ENCODE data around the gene GALNT5.

GALNT5 gene

DNA sequence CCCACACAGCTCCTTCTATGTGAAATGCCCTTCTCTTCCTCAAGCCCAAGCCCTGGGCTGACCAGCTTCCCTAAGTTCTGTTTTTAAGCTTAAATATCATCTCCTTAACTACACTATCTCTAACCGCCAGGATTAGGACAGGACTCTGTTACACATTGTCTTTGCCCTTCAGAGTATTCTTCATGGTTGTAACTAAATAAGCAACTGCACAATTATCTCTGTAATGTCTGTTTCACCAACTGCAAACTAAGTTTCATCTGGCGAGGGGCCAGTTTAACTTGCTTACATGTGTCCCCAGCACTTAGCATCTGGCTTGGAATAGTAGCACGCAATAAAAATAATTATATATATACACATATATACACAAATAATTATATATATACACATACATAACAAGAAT lies 69.2 kb downstream of the GALNT5 start:
- no peak overlapping the region for H3K4me3 ChIP-seq (ENCODE audit: low read length)
- TF ChIP-seq, protein P1, sequence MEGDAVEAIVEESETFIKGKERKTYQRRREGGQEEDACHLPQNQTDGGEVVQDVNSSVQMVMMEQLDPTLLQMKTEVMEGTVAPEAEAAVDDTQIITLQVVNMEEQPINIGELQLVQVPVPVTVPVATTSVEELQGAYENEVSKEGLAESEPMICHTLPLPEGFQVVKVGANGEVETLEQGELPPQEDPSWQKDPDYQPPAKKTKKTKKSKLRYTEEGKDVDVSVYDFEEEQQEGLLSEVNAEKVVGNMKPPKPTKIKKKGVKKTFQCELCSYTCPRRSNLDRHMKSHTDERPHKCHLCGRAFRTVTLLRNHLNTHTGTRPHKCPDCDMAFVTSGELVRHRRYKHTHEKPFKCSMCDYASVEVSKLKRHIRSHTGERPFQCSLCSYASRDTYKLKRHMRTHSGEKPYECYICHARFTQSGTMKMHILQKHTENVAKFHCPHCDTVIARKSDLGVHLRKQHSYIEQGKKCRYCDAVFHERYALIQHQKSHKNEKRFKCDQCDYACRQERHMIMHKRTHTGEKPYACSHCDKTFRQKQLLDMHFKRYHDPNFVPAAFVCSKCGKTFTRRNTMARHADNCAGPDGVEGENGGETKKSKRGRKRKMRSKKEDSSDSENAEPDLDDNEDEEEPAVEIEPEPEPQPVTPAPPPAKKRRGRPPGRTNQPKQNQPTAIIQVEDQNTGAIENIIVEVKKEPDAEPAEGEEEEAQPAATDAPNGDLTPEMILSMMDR (conservative IDR thresholded peaks at IDR 0.05; ENCODE audit: low read length) = no peak
- no peak for DNase-seq (ENCODE audit: low read depth)

DNA sequence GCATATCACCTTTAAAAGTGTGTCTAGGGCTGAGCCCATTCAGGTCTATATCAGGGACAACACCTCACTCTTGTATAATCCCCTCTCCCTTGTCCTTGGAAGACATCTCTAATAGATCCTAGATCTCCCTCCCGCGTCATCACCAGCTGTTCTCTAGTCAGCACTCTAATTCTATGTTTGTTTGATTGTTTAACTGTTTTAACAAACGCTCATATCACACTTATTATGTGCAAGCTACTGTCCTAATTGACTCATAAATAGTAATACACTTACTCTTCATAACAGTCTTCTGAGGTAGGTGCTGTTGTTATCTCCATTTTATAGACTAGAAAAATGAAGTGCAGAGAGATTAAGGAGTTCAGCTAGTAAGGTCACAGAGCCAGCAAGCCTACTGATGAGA lies 69.7 kb downstream of the GALNT5 start:
- TF ChIP-seq, protein P1 (conservative IDR thresholded peaks at IDR 0.05; ENCODE audit: low read length) = no peak
- no peak for DNase-seq (ENCODE audit: low read depth)
- H3K4me3 ChIP-seq (ENCODE audit: low read length) = no peak overlapping the region

DNA sequence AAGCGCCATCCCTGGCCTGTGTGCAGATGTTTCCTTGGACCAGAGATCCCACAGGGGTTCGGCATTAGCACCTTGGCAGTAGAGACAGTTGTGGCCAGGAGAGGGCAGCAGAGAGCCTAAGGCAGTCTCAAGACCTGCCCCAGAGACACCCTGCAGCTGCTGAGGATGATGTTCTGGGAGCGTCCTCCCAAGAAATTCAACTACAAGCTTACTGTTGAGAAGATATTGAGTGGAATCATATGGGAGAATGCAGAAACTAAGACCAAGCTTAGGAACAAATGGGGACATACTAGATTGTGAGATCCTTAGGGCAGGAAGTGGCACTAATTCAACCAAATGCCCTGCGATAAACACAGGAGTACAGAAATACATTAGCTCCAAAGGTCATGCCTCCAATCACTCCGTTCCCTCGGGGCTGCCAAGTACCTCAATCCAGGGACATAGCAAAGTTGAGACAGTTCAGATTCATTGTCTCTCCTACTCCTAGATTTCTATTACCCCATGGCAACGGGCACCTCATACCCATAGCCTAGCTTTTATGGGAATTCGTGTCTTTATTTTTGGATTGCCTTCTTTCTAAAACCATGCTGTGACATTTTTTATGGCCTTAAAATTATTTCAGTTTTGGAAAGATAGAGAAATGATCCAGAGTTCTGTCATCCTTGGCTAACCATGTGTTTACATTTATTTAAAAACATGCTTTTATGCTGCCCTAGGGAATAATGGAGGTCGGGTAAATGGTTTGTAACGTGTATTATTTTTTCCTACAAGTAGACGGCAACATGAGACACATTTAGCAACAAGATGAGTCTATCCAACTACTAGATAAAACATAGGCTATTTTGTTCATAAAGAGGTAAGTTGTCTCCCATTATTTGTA lies 70.4 kb downstream of the GALNT5 start:
- TF ChIP-seq, protein P1 (conservative IDR thresholded peaks at IDR 0.05; ENCODE audit: low read length) = peak; percentile 97
- DNase-seq (ENCODE audit: low read depth) = peak; percentile 73
- H3K4me3 ChIP-seq (ENCODE audit: low read length) = no peak overlapping the region

DNA sequence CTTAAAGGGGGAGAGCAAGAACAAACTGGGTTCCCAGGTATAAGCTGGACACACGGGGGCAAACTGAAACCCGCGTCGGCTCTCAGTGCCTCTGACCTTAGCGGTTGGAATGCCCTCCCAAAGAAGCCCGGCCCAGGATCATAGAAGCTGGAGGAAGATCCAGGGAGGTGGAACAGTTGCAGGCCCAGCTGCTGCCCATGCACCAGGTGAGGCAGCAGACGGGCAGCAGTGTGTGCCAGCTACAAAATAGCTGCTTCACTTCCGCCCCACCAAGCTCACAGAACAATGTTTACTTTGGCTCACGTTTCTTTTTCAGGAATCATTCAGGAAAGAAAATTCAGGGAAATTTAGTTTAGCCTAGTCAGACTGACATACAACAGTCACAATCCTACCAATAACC lies 72.0 kb downstream of the GALNT5 start:
- TF ChIP-seq, protein P1 (conservative IDR thresholded peaks at IDR 0.05; ENCODE audit: low read length) = no peak
- no peak overlapping the region for H3K4me3 ChIP-seq (ENCODE audit: low read length)
- no peak for DNase-seq (ENCODE audit: low read depth)

DNA sequence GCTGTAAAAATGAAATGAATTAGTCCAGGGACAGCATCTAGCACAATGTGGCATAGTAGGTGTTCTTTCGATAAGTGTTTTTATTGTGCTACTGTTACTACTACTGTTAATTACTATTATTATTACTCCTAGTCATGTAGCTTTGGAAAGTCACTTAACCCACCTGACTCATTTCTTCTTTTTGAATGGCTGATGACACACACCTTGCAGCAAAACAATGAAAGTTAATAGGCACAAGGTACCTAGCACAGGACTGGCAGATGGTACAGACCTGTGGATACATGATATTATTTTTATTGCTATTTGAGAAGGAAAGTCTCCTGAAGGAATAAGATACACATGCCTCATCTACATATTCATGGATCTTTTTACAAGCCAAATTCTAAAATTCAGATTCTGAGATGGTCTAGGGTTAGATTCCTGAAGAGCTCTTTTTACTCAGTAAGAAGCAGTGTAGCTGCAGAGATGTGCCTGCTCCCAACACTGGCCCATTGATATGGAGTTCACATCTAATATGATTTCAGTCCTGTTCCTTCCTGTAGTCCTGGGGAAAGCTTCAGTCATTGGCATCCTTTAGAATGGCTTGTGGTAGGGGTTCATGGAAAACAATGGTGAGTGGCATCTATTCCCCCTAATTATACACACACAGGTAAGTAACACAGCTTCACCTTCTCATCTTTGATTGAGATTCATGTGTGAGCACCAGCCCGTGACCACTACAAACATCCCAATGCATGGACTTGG lies 76.0 kb downstream of the GALNT5 start:
- no peak for DNase-seq (ENCODE audit: low read depth)
- no peak overlapping the region for H3K4me3 ChIP-seq (ENCODE audit: low read length)
- TF ChIP-seq, protein P1 (conservative IDR thresholded peaks at IDR 0.05; ENCODE audit: low read length) = no peak

DNA sequence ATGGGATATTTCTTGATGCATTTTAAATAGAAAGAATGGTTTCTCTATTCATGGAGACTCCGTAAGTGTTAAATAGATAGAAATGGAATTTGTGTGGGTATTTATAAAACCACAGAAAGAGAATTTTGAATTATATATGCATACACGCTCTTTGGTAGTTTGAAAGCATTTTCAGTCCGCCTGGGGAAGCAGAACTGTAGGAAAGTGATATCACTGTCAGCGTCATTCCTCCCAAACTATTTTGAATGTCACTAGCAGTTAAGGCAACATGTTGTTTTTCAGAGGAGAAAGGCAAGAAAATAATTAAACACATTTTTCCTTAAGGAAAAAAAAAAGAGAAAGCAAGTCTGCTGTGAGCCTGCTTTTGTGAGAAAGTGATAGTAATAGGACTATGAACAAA lies 76.8 kb downstream of the GALNT5 start:
- TF ChIP-seq, protein P1 (conservative IDR thresholded peaks at IDR 0.05; ENCODE audit: low read length) = no peak
- DNase-seq (ENCODE audit: low read depth) = no peak
- H3K4me3 ChIP-seq (ENCODE audit: low read length) = no peak overlapping the region
